Sciatic nerve (tissue), 2 donors: Measurements from ENCODE around the gene CCDC43. TPM values are rescaled to one million over a fixed set of nuclear protein-coding genes. Genes with fewer than 3 reads are reported as not detected.

Source experiments
- ATAC-seq: fragments of 200-7000 bp; cut with Tn5 transposase; one replicate; pipeline ENCODE4 v1.9.1; 2020; ENCODE audit warnings: mild to moderate bottlenecking, moderate library complexity
- DNase-seq: peaks from one replicate; pipeline ENCODE4 v3.0.0-alpha.2; 2020; ENCODE audit warnings: low spot score
- intact Hi-C: fragments of 100-400 bp; cut with DNase I; formaldehyde crosslinking; loops from one replicate; pipeline ENCODE4 v1.14.2; 2022
- total RNA-seq: library from RNA; stranded (reverse); fragmentation: NEBNext Ultra II Directional; extraction: Animal tissue kit (Norgen Biotek cat#: 25700); gene quantifications from one replicate; pipeline ENCODE4 v1.2.1, GENCODE V29; 2021
- donor health status: DM: no; HTN: no; CAD: no.
- donor health status: DM: no; HTN: no; CAD: no.

The CCDC43 gene
- total RNA-seq, 1 donor from 2014 or later: 18.9 TPM

GRCh38 chr17:44630703-44631102, 58.9 kb downstream of the CCDC43 start:
- intact Hi-C loops: no loop called here
- ATAC-seq (no peak), DNase-seq (no peak)

- ATAC-seq (no peak), DNase-seq (no peak)
- intact Hi-C loops: no loop called here
Observed at GRCh38 chr17:44629314-44629713, 60.3 kb downstream of the CCDC43 start.

GRCh38 chr17:44628243-44629188, 61.1 kb downstream of the CCDC43 start:
- ATAC-seq: peak; percentile 94
- peak; percentile 89 for DNase-seq
- intact Hi-C loops: no loop called here

DNA sequence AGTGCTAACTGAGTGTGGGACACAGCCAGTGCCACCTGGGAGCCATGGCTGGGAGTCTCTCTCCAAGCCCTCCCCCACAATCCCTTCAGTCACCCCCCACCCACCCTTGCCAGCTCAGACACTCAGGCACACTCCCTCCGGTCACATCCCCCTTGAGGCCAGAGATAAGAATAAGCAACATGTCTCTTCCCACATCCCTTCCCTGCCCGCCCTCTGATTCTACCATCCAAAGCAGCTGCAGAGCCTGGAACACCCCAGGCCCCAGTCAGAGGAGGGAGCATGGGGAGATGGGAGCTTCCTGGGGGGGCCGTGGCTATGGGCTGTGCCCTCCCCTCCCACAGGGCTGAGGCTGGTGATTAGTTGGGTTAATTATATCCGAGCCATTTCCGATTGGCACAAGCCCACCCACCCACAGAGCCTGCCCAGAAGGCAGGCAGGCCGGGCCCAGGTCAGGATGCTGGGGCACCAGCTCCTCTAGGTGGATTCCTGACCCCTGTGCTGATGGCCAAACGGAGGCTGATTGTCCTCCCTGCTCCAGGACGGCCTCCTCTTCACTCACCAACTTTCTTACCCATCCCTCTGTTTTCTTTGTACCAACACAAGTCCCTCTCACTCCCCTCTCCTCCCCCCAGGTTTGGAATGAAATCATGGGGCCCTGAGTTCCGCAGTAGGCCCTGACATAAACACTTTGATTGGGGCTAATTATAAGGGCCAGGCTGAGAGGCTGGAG, 61.9 kb downstream of the CCDC43 start:
- DNase-seq (no peak), ATAC-seq (no peak)
- intact Hi-C loops: no loop called here

Other genes with a start within 250 kb of the CCDC43 start
- 66.9 TPM for gene GPATCH8, start 186.4 kb downstream of the CCDC43 start, total RNA-seq
- 22.9 TPM for gene FZD2, start 132.3 kb downstream of the CCDC43 start, total RNA-seq
- gene MEIOC, start 33.3 kb downstream of the CCDC43 start, total RNA-seq: not detected
- gene DBF4B, start 18.9 kb upstream of the CCDC43 start, total RNA-seq: 10.3 TPM
- 0.53 TPM for gene ADAM11, start 69.2 kb upstream of the CCDC43 start, total RNA-seq
- gene GJC1, start 140.5 kb upstream of the CCDC43 start, total RNA-seq: 7.9 TPM
- 5.8 TPM for gene HIGD1B, start 158.1 kb upstream of the CCDC43 start, total RNA-seq
- gene EFTUD2, start 209.7 kb upstream of the CCDC43 start, total RNA-seq: 75.2 TPM
- gene GFAP, start 225.7 kb upstream of the CCDC43 start, total RNA-seq: 9.2 TPM